Adipocyte (in vitro differentiated cells): ENCODE data around the gene DGKB.

ENCODE experiments used
- DNase-seq: peaks from one replicate; pipeline ENCODE4 v3.0.0-alpha.2; 2015; ENCODE audit warnings: low read depth
- H3K27me3 ChIP-seq: replicated peaks from 2 replicates; pipeline ENCODE4 v1.7.0; 2013; ENCODE audit warnings: mild to moderate bottlenecking, low read length, moderate library complexity; ENCODE audit not compliant: control insufficient read depth, insufficient read depth
- H3K36me3 ChIP-seq: 2 replicates; pipeline ENCODE4 v1.7.0; 2013; ENCODE audit warnings: low read length, mild to moderate bottlenecking, moderate library complexity; ENCODE audit not compliant: control insufficient read depth, insufficient read depth, severe bottlenecking
- H3K4me1 ChIP-seq: 2 replicates; pipeline ENCODE4 v1.7.0; 2013; ENCODE audit warnings: mild to moderate bottlenecking, low read length, moderate library complexity; ENCODE audit not compliant: control insufficient read depth, insufficient read depth
- H3K4me3 ChIP-seq: 2 replicates; pipeline ENCODE4 v1.7.0; 2013; ENCODE audit warnings: mild to moderate bottlenecking, low read length, moderate library complexity
- H3K9ac ChIP-seq: 2 replicates; pipeline ENCODE4 v1.7.0; 2013; ENCODE audit warnings: mild to moderate bottlenecking, low read length, moderate library complexity
- H3K9me3 ChIP-seq: 2 replicates; pipeline ENCODE4 v1.7.0; 2013; ENCODE audit warnings: mild to moderate bottlenecking, low read length, moderate library complexity; ENCODE audit not compliant: control insufficient read depth

The DGKB gene

DNA sequence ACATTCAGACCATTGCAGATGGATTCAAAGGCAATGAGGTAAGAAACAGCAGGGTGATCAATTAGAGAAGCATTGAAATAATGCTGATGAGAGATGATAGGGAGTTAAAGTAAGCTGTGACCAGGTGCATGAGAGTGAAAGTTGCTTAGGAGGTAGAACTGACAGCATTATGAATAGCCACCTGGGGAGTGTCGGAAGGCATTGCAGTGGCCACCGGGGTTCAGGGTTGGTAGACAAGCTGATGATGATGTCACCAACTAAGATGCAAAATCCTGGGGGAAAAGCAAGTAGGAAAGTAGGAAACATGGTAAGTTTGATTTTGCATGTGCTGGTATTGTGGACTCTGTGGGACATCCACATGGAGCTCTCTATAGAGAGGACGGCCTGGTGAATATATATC is 701.2 kb downstream of the DGKB start:
- Histone ChIP-seq H3K9ac (no peak overlapping the region), H3K27me3 (no peaks in the 10 kb centered on the region), H3K9me3 (peaks cover 15% of the 10 kb centered on the region), H3K36me3 (no peaks in the 10 kb centered on the region), H3K4me1 (peaks cover 14% of the 10 kb centered on the region), H3K4me3 (no peak overlapping the region)
- DNase-seq: no peak

- Histone ChIP-seq H3K27me3 (no peaks in the 10 kb centered on the region), H3K9ac (no peak overlapping the region), H3K4me3 (no peak overlapping the region), H3K4me1 (peaks cover 20% of the 10 kb centered on the region), H3K36me3 (no peaks in the 10 kb centered on the region), H3K9me3 (peaks cover 15% of the 10 kb centered on the region)
- no peak for DNase-seq
These were observed 703.2 kb downstream of the DGKB start for GRCh38 chr7:14199336-14199735.

DNA sequence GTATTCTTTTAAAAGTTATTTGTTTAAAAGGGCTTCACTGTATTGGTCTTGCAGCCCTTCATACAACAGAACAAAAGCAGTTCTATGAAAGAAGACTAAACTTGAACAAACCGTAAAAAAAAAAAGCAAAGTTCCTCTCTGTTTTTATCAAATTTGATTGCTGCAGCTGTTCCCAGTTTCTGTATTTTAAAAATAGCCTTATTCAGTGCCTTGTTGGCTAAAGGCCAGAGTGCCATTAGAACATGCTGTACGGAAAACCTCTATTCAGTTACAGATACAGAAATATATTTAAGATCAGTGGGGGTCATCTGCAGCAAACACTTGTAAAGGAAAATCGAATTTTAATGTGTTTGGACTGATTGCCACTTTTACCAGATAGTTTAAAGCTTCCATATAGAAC is 705.3 kb downstream of the DGKB start:
- peak overlapping the region; percentile 37 for H3K9ac ChIP-seq
- no peaks in the 10 kb centered on the region for H3K27me3 ChIP-seq
- peak; percentile 2 for DNase-seq
- peaks cover 20% of the 10 kb centered on the region for H3K4me1 ChIP-seq
- H3K36me3 ChIP-seq: no peaks in the 10 kb centered on the region
- peak overlapping the region; percentile 57 for H3K4me3 ChIP-seq
- peaks cover 15% of the 10 kb centered on the region for H3K9me3 ChIP-seq

- peak overlapping the region; percentile 57 for H3K4me3 ChIP-seq
- no peaks in the 10 kb centered on the region for H3K36me3 ChIP-seq
- no peaks in the 10 kb centered on the region for H3K27me3 ChIP-seq
- peak overlapping the region; percentile 37 for H3K9ac ChIP-seq
- peaks cover 24% of the 10 kb centered on the region for H3K4me1 ChIP-seq
- no peak for DNase-seq
- peaks cover 15% of the 10 kb centered on the region for H3K9me3 ChIP-seq
These were observed 706.0 kb downstream of the DGKB start for GRCh38 chr7:14196555-14196954.

GRCh38 chr7:14195871-14196270 is 706.7 kb downstream of the DGKB start:
- Histone ChIP-seq H3K9me3 (peaks cover 15% of the 10 kb centered on the region), H3K4me3 (no peak overlapping the region), H3K36me3 (no peaks in the 10 kb centered on the region), H3K4me1 (peaks cover 24% of the 10 kb centered on the region), H3K9ac (no peak overlapping the region), H3K27me3 (no peaks in the 10 kb centered on the region)
- DNase-seq: no peak

GRCh38 chr7:14195079-14195478 is 707.5 kb downstream of the DGKB start:
- DNase-seq: no peak
- H3K27me3 ChIP-seq: no peaks in the 10 kb centered on the region
- H3K9ac ChIP-seq: no peak overlapping the region
- H3K4me1 ChIP-seq: peaks cover 24% of the 10 kb centered on the region
- no peak overlapping the region for H3K4me3 ChIP-seq
- peaks cover 15% of the 10 kb centered on the region for H3K9me3 ChIP-seq
- no peaks in the 10 kb centered on the region for H3K36me3 ChIP-seq

- DNase-seq: peak; percentile 2
- Histone ChIP-seq H3K9ac (no peak overlapping the region), H3K4me1 (peaks cover 13% of the 10 kb centered on the region), H3K36me3 (no peaks in the 10 kb centered on the region), H3K9me3 (no peaks in the 10 kb centered on the region), H3K27me3 (no peaks in the 10 kb centered on the region), H3K4me3 (no peak overlapping the region)
These were observed 710.9 kb downstream of the DGKB start for GRCh38 chr7:14191686-14192098.

GRCh38 chr7:14184292-14184864 is 718.2 kb downstream of the DGKB start:
- DNase-seq: no peak

DNA sequence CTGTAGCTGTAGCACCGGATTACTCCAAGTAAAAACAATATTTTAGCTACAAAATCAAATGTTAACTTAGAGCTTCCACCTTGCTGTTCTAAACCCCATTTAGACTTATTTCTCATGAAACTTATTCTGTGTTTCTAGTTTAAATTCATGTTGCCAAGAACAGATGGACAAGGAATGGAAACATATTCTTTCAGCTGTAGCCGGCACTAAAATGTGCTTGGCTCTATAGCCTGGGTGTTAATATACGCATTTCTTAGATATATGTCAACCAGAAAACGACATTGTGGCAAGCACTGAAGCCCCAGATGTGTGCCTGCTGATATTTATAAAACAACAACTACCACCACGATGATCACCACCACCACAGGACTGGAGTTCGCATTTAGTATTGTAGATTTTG is 722.8 kb downstream of the DGKB start:
- no peak for DNase-seq

More at GRCh38 chr7:14184292-14184864, 718.2 kb downstream of the DGKB start:
- H3K9me3 ChIP-seq: no peaks in the 10 kb centered on the region
- H3K36me3 ChIP-seq: no peaks in the 10 kb centered on the region
- no peak overlapping the region for H3K4me3 ChIP-seq
- H3K27me3 ChIP-seq: no peaks in the 10 kb centered on the region
- H3K4me1 ChIP-seq: peaks cover 5% of the 10 kb centered on the region
- no peak overlapping the region for H3K9ac ChIP-seq

GRCh38 chr7:14177876-14178275 is 724.7 kb downstream of the DGKB start:
- H3K27me3 ChIP-seq: no peaks in the 10 kb centered on the region
- peaks cover 9% of the 10 kb centered on the region for H3K4me1 ChIP-seq
- H3K36me3 ChIP-seq: no peaks in the 10 kb centered on the region
- no peaks in the 10 kb centered on the region for H3K9me3 ChIP-seq
- no peak for DNase-seq
- no peak overlapping the region for H3K9ac ChIP-seq
- H3K4me3 ChIP-seq: no peak overlapping the region

More for the DNA sequence above, 722.8 kb downstream of the DGKB start:
- H3K9ac ChIP-seq: no peak overlapping the region
- H3K9me3 ChIP-seq: no peaks in the 10 kb centered on the region
- H3K36me3 ChIP-seq: no peaks in the 10 kb centered on the region
- no peaks in the 10 kb centered on the region for H3K27me3 ChIP-seq
- peaks cover 5% of the 10 kb centered on the region for H3K4me1 ChIP-seq
- H3K4me3 ChIP-seq: no peak overlapping the region

DNA sequence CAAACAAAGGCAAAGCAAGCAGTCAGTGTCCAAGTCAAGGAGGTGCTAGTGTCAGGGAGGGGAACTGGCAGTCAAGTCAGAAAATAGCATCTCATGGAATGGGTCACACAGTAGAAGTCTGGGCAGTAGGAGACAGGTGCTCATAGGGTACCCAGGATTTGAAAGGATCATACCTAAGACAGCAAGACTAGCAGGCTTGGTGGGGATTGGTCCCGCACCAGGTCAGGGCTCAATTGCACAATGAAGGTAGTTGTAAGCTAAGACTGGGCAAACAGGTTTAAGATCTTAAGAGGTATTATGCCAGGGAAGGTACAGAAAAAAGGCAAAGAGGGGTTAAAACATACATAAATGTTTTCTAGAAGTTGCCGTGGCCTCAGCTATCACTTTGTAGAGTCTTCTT is 731.7 kb downstream of the DGKB start:
- Histone ChIP-seq H3K4me3 (no peak overlapping the region), H3K36me3 (no peaks in the 10 kb centered on the region), H3K9ac (no peak overlapping the region), H3K27me3 (no peaks in the 10 kb centered on the region), H3K9me3 (peaks cover 3% of the 10 kb centered on the region), H3K4me1 (peaks cover 15% of the 10 kb centered on the region)
- DNase-seq: no peak

GRCh38 chr7:14158111-14158510 is 744.4 kb downstream of the DGKB start:
- H3K36me3 ChIP-seq: no peaks in the 10 kb centered on the region
- DNase-seq: no peak
- H3K9me3 ChIP-seq: no peaks in the 10 kb centered on the region
- no peak overlapping the region for H3K4me3 ChIP-seq
- no peaks in the 10 kb centered on the region for H3K27me3 ChIP-seq
- no peaks in the 10 kb centered on the region for H3K4me1 ChIP-seq
- H3K9ac ChIP-seq: no peak overlapping the region
